Transverse colon (tissue), 4 donors: ENCODE measurements around the gene DIS3L2. TPM values are rescaled to one million over a fixed set of nuclear protein-coding genes. Genes with fewer than 3 reads are reported as not detected.

Experiments
- DNase-seq: peaks from one replicate; pipeline ENCODE4 v3.0.0-alpha.2; 2019
- H3K27ac ChIP-seq, 4 donors: fragments of 200-600 bp; sonication (generic); 2 replicates each; pipeline ENCODE4 v1.5.1; 2016 to 2018; ENCODE audit warnings: inconsistent platforms in 4 of 4
- H3K27me3 ChIP-seq: fragments of 200-600 bp; sonication (generic); 2 replicates; pipeline ENCODE4 v1.5.1; 2017; ENCODE audit warnings: inconsistent platforms
- H3K36me3 ChIP-seq, 4 donors: fragments of 200-600 bp; sonication (generic); 2 replicates each; pipeline ENCODE4 v1.5.1; 2017 to 2019; ENCODE audit warnings: inconsistent platforms in 4 of 4
- H3K4me1 ChIP-seq, 4 donors: fragments of 200-600 bp; sonication (generic); 2 replicates each; pipeline ENCODE4 v1.5.1; 2017 to 2020; ENCODE audit warnings: inconsistent platforms in 4 of 4
- H3K4me3 ChIP-seq, 4 donors: fragments of 200-600 bp; sonication (generic); 1 replicate in 1 of 4; 2 replicates in 3 of 4; pipeline versions ENCODE4 v1.5.1 to v1.6.1; 2017 to 2019; ENCODE audit warnings: inconsistent platforms in 4 of 4
- H3K9me3 ChIP-seq, 2 donors: fragments of 200-600 bp; sonication (generic); 2 replicates each; pipeline ENCODE4 v1.5.1; 2017 to 2019; ENCODE audit warnings: inconsistent platforms in 2 of 2
- EP300 ChIP-seq: sonication (generic); formaldehyde crosslinking; IDR thresholded peaks from one replicate; pipeline ENCODE4 v1.6.1; 2017; ENCODE audit warnings: antibody characterized with exemption, low read depth
- POLR2A ChIP-seq: fragments of 450-650 bp; IDR thresholded peaks from one replicate; pipeline ENCODE4 v1.6.1; 2016; ENCODE audit warnings: antibody characterized with exemption, mild to moderate bottlenecking, moderate library complexity
- POLR2AphosphoS5 ChIP-seq, 3 donors: sonication (generic); formaldehyde crosslinking; IDR thresholded peaks; one replicate each; pipeline ENCODE4 v1.6.1; 2016; ENCODE audit warnings: antibody characterized with exemption in 3 of 3
- WGBS, 2 donors: methylation state at CpG; one replicate each; pipeline ENCODE4 v1.1.5; 2018; ENCODE audit warnings: low coverage in 1 of 2; 5-methylcytosine and 5-hydroxymethylcytosine counted together
- in situ Hi-C, 4 donors: fragments of 200-750 bp; cut with MboI; loops; one replicate each; pipeline versions ENCODE4 v1.15.0 to v1.15.1; 2017; ENCODE audit warnings: low sequenced_read_pairs in 3 of 4, low pct_ligation_motif_present in 1 of 4, low pct_unique_long_range_greater_than_20kb in 1 of 4
- intact Hi-C: fragments of 100-400 bp; cut with DNase I; formaldehyde crosslinking; loops from one replicate; pipeline ENCODE4 v1.15.1; 2023; ENCODE audit warnings: low total_unique reads
- total RNA-seq, 4 donors: library from RNA; depleted of rRNA; stranded (reverse); fragments of >200 nt; gene quantifications; one replicate each; pipeline ENCODE4 v1.1.0, GENCODE V29; 2016
- TF ChIP-seq, protein P1 (sequence below), 5 experiments: fragments of 200-600 bp in 3 of 5; fragments of 450-650 bp in 2 of 5; sonication (generic) in 3 of 5; IDR thresholded peaks; 1 replicate in 2 of 5; 2 replicates in 3 of 5; pipeline ENCODE4 v1.5.1; 2016 to 2017; ENCODE audit warnings: antibody characterized with exemption in 5 of 5, inconsistent platforms in 3 of 5, mild to moderate bottlenecking in 2 of 5, moderate library complexity in 1 of 5

The DIS3L2 gene
- total RNA-seq, 4 donors from 2014 or later = 24.7 to 99.9 (median 51.2) TPM

DNA sequence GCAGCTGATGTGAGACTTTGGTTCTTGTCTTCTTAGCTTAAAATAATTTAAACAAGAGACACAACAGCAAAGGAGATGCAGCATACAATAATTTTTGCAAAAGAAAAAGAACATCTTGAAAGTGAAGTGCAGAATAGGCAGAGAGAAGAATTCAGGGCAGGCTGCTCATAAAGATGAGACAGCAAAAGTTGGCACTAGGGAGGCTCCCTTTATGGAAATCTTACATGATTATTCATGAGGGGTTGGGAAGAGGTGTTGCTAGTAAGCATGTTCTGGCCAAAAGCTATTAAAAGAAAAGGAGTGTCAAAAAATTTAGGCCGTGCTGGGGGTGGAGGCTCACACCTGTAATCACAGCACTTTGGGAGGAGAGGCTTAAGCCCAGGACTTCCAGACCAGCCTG is 412.8 kb downstream of the DIS3L2 start:
- 30 to 80% methylated on average over 1 of the region's 1 CpG for WGBS, 2 donors
- no peaks in the 10 kb centered on the region for H3K4me1 ChIP-seq
- intact Hi-C loops (no loop called here), in situ Hi-C loops (no loop called here)
- TF ChIP-seq, protein P1, sequence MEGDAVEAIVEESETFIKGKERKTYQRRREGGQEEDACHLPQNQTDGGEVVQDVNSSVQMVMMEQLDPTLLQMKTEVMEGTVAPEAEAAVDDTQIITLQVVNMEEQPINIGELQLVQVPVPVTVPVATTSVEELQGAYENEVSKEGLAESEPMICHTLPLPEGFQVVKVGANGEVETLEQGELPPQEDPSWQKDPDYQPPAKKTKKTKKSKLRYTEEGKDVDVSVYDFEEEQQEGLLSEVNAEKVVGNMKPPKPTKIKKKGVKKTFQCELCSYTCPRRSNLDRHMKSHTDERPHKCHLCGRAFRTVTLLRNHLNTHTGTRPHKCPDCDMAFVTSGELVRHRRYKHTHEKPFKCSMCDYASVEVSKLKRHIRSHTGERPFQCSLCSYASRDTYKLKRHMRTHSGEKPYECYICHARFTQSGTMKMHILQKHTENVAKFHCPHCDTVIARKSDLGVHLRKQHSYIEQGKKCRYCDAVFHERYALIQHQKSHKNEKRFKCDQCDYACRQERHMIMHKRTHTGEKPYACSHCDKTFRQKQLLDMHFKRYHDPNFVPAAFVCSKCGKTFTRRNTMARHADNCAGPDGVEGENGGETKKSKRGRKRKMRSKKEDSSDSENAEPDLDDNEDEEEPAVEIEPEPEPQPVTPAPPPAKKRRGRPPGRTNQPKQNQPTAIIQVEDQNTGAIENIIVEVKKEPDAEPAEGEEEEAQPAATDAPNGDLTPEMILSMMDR (IDR thresholded peaks at IDR 0.05) = no peak
- TF ChIP-seq POLR2A = no peak
- no peak for TF ChIP-seq EP300
- TF ChIP-seq POLR2AphosphoS5 (IDR thresholded peaks at IDR 0.05) = no peak
- DNase-seq = no peak
- H3K36me3 ChIP-seq = no peaks in the 10 kb centered on the region
- no peak overlapping the region for H3K27ac ChIP-seq
- H3K4me3 ChIP-seq = no peak overlapping the region
- no peaks in the 10 kb centered on the region for H3K9me3 ChIP-seq
- H3K27me3 ChIP-seq = no peaks in the 10 kb centered on the region

DNA sequence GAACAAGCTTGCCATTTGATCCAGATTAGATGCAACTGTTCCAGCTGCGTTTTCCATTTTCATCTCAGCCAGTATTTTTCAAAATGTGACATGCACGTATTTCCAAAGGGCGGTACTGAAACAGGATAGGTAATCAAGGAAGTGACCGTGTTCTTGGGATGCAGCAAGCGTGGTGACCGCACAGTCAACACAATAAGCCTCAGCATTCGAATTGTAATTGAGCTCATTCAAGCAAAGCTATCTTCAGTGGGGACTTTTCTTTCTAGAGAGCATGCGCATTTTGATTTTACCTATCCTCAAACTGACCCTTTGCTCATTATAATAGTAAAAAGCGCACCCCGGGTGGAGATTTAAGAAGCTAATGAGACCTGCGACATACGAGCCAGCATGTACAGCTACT is 413.7 kb downstream of the DIS3L2 start:
- Histone ChIP-seq H3K9me3 (no peaks in the 10 kb centered on the region), H3K36me3 (no peaks in the 10 kb centered on the region), H3K4me3 (no peak overlapping the region), H3K4me1 (no peaks in the 10 kb centered on the region), H3K27ac (no peak overlapping the region), H3K27me3 (no peaks in the 10 kb centered on the region)
- in situ Hi-C loops = no loop called here
- DNase-seq = no peak
- WGBS, 2 donors = 75 to 85% methylated on average over 9 to 12 of the region's 12 CpGs
- intact Hi-C loops = no loop called here
- TF ChIP-seq EP300 (no peak), POLR2AphosphoS5 (IDR thresholded peaks at IDR 0.05) (no peak), POLR2A (no peak)
- TF ChIP-seq, protein P1 (IDR thresholded peaks at IDR 0.05) = no peak

DNA sequence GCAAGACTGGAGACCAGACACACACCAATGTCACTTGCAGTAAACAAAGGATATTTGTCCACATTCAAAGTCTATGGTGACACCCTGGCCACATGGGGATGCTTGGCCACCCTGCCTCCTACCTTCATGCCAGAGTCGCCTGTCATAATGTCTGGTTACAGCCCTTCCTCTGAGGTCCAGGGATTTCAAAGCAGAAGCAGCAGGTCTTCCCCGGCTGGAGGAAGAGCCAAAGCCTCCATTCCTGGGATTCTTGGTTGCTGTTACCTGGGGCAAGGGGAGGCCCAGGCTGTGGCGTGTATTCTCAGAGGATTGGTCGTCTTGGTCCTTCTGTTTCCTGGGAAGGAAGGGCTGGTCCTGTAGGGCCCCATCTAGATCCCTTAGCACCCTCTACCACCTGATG is 414.7 kb downstream of the DIS3L2 start:
- DNase-seq = no peak
- in situ Hi-C loops = no loop called here
- intact Hi-C loops = no loop called here
- Histone ChIP-seq H3K4me1 (no peaks in the 10 kb centered on the region), H3K9me3 (no peaks in the 10 kb centered on the region), H3K27ac (no peak overlapping the region), H3K27me3 (peaks cover 2% of the 10 kb centered on the region), H3K36me3 (no peaks in the 10 kb centered on the region), H3K4me3 (no peak overlapping the region)
- 90% methylated on average over 4 of the region's 4 CpGs; no CpG with 5 or more reads in 1 of the 2 donors for WGBS, 2 donors
- TF ChIP-seq, protein P1 (IDR thresholded peaks at IDR 0.05) = no peak

DNA sequence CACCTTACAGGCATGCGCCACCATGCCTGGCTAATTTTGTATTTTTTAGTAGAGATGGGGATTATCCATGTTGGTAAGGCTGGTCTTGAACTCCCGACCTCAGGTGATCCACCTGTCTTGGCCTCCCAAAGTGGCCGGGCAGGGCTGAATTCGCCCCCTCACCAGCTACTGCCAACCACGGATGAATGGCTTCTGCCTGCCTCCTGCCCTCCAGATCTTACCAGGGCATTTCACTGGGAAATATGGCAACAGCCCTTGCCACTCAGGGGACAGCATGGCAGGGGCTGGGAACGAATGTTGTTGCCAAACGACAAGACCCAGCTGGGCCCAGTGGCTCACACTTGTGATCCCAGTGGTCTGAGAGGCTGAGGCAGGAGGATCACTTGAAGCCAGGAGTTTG is 415.2 kb downstream of the DIS3L2 start:
- intact Hi-C loops (no loop called here), in situ Hi-C loops (no loop called here)
- TF ChIP-seq, protein P1 (IDR thresholded peaks at IDR 0.05) = no peak
- TF ChIP-seq POLR2AphosphoS5 (IDR thresholded peaks at IDR 0.05) = no peak
- no peak for TF ChIP-seq EP300
- TF ChIP-seq POLR2A = no peak

More for the DNA sequence above, 415.2 kb downstream of the DIS3L2 start:
- H3K4me3 ChIP-seq = no peak overlapping the region
- no peak overlapping the region for H3K27ac ChIP-seq
- DNase-seq = no peak
- no peaks in the 10 kb centered on the region for H3K36me3 ChIP-seq
- H3K9me3 ChIP-seq = no peaks in the 10 kb centered on the region
- no peaks in the 10 kb centered on the region for H3K4me1 ChIP-seq
- WGBS, 2 donors = 93% methylated on average over 7 of the region's 7 CpGs; no CpG with 5 or more reads in 1 of the 2 donors
- peaks cover 7% of the 10 kb centered on the region for H3K27me3 ChIP-seq
